ENCODE measurements around the gene PHPT1. TPM values are rescaled to one million over a fixed set of nuclear protein-coding genes. Genes with fewer than 3 reads are reported as not detected.
"Not testable (repeated sequence)": the region's sequence is repeated elsewhere in the genome, so short reads cannot be mapped to it uniquely, and the experiment has no call there.

The PHPT1 gene
- total RNA-seq, 1 donor: 36.9 TPM

DNA sequence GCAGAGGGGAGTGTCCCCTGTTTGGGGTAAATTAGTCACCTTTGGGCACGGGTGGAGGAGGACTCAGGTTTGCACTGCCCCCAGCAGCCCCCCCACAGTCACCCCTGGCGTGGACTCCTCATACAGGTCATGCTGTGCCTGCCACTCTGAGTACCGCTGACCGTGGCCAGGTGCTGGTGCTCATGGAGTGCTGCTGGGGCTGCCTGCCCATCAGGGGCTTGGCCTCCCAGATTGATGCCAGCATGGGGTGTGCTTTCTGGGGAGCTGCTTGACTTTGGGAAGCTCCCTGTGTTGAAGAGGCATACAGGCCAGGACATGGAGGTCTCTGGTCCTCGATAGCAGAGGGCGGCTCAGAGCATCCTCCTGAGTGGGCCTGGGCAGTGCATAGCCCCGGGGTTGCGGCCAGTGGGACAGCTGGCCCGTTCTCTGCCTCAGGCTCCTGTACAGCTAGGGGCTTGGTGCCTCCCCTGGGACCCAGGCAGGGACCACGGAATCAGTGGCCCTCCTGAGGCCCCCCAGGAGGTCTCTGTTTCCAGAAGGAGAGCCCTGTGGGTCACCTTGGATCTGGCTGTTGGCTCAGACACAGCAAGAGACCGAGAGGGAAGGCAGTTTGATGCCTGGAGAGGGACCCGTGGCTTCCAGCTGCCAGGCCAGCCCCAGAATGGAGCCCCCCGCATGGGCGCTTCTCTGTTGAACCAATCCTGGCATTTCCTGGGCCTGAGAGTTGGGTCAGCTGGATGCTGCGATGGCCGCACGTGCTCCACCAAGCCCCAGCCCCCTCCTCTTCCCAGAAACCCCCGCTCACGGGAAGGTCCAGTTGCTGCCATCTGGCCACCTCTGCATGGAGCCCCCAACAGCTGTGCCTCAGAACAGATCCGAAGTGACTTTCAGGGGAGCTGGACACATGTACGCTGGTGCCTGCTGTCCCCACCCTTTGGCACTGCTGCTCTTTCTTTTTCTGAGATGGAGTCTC is 13.0 kb upstream of the PHPT1 start:
- no peak for DNase-seq (ENCODE audit: low read depth in 2 of 3, low spot score in 2 of 3)

DNA sequence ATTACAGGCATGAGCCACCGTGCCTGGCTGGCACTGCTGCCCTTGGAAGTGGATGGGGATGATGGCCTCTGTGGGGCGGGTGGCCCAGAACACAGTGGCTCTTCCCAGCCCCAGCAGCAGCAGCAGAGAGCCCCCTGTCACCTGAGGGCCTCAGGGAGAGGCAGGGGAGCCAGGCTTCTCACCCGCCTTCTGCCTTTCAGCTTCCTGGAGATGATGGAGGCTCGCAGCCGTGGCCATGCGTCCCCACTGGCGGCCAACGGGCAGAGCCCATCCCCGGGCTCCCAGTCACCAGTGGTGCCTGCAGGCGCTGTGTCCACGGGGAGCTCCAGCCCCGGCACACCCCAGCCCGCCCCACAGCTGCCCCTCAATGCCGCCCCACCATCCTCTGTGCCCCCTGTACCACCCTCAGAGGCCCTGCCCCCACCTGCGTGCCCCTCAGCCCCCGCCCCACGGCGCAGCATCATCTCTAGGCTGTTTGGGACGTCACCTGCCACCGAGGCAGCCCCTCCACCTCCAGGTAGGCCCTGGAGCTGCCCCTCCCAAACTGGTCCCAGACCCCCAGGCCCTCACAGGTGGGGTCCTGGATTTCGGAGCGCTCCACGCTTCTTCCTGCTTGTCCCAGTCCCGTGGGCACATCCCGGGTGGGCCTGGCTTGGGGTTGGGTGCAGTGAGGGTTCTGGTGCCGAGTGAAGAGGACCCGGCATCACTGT is 11.9 kb upstream of the PHPT1 start:
- DNase-seq (ENCODE audit: low read depth in 2 of 3, low spot score in 2 of 3): no peak

DNA sequence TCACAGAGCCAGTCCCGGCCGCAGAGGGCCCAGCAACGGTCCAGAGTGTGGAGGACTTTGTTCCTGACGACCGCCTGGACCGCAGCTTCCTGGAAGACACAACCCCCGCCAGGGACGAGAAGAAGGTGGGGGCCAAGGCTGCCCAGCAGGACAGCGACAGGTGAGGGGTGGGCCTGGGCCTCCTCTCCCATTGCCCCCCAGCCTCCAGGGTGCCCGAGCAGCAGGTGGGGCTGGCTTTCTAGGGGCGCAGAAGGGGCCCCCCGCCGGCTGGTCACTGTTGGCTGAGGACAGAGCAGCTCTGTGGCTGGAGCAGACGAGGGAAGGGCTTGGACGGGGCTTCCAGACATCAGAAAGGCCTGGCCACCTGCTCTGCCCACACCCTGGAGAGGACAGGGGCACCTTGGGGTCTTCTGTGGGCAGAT is 11.3 kb upstream of the PHPT1 start:
- DNase-seq (ENCODE audit: low read depth in 2 of 3, low spot score in 2 of 3): not testable (repeated sequence)

DNA sequence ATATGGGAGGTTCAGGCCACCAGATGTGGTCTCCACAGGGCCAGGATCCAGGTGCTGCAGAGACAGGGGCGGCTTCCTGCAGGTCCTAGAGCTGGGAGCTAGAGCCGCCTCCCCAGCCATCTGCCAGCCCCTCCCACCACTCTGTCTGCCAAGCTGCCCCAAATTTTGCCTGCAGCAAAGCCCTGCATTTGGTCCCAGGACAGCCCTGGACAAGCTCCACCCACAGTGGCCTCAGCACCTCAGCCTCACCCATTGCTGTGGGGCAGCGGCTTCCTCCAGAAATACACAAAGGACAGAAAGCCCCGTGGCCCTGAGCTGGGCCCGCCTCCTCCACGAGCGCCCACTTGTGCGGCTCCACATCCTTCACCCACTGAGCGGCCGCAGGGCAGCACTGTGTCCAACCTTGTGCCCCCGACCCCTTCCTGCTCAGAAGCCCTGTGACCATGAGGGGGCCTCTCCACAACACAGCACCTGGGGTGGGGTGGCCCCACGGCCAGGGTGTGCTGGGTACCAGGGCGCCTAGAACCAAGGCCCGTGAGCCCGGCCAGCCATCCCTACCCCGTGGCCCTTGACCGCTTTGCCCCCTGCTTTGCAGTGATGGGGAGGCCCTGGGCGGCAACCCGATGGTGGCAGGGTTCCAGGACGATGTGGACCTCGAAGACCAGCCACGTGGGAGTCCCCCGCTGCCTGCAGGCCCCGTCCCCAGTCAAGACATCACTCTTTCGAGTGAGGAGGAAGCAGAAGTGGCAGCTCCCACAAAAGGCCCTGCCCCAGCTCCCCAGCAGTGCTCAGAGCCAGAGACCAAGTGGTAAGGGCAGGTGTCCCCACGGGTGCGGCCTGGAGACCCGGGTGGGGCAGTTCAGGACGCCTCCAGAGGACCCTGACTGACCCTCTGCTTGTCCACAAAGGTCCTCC is 10.6 kb upstream of the PHPT1 start:
- DNase-seq (ENCODE audit: low read depth in 2 of 3, low spot score in 2 of 3): no peak

DNA sequence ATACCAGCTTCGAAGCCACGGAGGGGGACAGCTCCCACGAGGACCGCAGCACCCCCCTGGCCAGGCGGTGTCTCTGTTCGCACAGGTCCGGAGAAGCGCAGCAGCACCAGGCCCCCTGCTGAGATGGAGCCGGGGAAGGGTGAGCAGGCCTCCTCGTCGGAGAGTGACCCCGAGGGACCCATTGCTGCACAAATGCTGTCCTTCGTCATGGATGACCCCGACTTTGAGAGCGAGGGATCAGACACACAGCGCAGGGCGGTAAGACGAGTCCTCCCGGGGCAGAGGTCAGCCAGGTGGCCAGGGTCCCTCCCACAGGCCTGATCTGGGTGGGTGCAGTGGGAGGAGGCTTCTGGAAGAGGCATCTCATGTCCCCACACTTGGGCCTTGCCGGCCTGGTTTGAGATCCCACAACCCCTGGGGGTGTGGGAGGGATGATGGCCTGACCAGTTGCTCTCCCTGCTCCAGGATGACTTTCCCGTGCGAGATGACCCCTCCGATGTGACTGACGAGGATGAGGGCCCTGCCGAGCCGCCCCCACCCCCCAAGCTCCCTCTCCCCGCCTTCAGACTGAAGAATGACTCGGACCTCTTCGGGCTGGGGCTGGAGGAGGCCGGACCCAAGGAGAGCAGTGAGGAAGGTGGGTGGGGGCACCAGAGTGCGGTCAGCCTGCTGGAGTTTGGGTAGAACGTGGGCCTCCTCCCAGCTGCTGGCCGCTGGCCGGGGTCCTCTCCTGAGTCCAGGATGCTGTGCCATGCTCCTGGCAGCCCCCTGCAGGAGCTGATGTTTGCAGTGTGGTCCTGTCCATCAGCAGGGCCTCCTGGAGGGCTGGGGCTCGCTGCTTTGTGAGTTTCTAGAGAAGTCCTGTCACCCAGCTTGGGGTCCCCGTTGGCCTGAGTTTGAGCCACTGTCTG is 9.7 kb upstream of the PHPT1 start:
- DNase-seq (ENCODE audit: low read depth in 2 of 3, low spot score in 2 of 3): no peak

DNA sequence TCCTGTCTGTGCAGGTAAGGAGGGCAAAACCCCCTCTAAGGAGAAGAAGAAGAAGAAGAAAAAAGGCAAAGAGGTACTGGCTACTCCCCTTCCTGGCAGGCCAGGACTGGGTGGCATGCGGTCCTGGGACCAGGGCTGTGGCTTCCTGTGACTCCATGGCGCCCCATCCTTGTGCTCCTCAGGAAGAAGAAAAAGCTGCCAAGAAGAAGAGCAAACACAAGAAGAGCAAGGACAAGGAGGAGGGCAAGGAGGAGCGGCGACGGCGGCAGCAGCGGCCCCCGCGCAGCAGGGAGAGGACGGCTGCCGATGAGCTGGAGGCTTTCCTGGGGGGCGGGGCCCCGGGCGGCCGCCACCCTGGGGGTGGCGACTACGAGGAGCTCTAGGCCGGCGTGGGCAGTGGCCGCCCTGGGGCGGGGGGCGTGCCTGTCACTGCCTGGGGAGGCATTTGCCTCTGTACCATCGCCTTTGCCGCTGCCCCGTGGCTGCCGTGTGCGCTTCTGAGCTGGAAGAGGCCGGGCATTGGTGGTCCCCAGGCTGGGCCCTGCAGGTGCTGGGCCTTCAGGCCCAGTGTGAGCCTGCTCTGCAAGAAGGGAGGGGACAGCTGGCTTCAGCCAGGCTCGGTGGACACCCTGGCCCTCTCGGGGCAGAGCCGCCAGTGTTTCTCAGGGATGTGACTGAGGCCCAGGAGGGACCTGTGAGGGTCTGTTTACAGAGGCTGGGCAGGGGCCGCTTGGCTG is 8.9 kb upstream of the PHPT1 start:
- DNase-seq (ENCODE audit: low read depth in 2 of 3, low spot score in 2 of 3): no peak

DNA sequence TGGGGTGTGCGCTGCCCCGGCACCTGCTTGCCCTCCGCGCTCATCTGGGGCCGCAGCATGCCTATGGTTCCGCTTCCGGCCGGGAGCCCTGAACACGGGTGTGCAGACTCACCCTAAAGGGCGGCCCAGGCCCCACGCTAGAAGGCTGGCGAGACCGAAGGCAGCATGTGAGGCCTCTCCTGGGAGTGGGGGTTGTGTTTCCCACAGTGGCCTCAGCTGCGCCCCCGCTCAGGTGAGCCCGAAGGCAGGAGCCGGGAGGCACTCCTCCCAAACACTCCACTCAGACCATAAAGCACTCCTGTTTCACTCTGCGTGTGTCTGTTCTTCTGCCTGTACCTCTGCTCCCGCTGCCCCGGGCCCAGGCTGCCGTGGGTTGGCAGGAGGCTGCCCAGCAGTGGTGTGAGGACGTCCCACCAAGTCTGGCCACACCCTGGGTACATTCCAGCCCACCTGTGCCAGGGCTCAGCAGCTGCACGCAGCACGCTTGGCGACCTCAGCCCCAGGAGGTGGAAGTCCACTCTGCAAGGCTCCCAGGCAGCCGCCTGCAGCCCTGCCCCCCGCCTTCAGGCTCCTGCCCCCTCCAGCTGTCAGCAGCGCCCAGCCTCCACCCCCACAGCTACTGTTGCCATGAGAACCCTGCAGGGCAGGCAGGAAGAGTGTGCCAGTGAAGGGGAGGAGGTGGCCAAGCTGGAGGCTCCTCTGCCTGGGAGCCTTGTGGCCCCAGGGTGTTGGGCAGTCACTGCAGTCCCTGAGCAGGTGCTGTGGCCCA is 8.1 kb upstream of the PHPT1 start:
- DNase-seq (ENCODE audit: low read depth in 2 of 3, low spot score in 2 of 3): no peak

DNA sequence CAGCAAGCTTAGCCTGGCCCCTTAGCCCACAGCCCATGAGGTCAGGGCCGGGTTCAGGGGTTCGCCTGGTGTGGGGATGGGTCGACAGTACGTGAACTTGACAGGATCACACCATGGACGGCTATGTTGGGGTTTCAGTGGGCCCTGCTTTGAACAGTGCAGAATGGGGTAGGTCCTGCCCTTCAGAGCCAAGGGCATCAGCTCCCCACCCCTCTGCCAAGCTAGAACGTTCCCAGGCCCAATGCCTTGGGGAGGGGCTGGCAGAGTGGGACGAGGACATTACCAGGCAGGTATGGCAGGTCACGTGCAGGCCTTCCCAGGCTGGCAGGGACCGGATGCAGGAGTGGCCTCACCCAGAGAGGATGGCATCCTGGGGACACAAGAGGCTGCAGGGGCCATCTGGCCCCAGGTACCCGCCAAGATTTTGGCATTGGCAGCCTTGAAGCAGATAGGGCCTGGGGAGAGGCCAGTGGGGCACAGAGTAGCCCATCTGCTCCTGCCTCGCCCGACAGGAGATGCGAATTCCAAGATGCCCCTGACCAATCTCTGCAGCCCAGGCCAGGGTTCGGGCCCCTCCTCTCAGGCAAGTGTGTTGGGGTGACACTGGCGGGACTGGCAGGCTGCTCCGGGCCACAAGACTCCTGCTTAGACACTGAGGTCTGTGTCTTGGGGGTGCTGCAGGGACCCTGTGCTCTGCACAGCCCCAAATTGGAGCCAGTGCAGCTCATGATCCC is 7.4 kb upstream of the PHPT1 start:
- DNase-seq (ENCODE audit: low read depth in 2 of 3, low spot score in 2 of 3): not testable (repeated sequence)

DNA sequence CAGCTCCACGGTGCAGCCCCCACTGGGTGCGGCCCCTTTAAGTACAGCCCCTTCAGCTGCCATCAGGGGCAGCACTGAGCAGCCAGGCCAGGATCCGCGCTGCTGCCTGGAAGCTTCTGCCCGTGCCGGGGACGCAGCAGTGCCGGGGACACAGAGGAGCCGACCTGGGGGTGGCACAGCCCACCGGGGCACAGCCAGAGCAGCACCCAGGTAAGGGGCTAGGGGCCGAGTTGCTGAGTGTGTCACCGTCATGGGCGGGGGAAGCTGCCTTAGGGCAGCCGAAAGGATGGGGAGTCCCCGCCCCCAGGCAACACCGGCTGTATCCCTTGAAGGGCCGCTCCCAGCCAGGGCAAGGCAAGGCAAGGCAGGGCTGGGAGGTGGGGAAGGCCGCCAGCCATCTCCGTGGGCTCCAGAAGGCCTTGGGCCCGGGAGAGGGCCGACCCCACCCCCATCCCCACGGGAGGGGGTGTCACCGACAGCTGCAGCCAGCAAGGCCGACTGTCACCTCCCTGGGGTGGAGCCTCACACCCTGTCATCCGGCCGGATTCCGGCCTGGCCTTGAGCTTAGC is 6.7 kb upstream of the PHPT1 start, which contains the start of gene AJM1:
Gene AJM1 (plus strand): TSS at position 99 of the 569 bp plus-strand sequence. CDS start 1,937 bp downstream, outside the sequence.
- DNase-seq (ENCODE audit: low read depth in 2 of 3, low spot score in 2 of 3): peak; percentile 63 to 87 (median 71)

DNA sequence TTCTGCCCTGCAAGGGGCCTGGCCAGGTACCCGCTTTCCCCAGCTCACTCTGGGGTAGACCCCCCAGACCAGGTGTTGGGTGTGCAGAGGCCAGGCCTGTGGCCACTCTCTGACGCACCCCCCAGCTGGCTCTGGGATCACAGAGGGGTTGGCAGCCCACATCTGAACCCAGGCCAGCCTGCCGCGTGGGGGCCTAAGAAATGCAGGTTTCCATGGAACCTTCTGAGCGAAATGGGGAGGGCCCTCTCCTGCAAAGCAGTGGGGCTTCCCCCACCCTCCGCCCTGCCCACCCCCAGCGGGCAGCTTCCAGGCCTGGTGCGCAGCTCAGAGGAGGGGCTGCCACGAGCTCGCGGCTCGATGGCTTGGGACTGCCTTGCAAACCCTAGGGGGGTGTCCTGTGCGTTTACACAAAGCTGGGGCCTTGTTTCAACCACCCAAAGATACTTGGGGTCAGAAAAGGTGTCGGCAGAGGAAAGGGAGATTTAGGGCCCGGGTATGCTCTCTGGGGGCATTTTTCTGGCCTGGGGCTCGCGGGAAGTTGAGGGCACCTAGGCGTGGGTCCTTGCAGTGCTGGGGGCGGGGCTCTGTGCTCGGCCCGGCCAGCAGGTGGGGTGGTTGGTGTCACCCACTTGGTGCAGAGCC is 5.9 kb upstream of the PHPT1 start:
- not testable (repeated sequence) for DNase-seq (ENCODE audit: low read depth in 2 of 3, low spot score in 2 of 3)

DNA sequence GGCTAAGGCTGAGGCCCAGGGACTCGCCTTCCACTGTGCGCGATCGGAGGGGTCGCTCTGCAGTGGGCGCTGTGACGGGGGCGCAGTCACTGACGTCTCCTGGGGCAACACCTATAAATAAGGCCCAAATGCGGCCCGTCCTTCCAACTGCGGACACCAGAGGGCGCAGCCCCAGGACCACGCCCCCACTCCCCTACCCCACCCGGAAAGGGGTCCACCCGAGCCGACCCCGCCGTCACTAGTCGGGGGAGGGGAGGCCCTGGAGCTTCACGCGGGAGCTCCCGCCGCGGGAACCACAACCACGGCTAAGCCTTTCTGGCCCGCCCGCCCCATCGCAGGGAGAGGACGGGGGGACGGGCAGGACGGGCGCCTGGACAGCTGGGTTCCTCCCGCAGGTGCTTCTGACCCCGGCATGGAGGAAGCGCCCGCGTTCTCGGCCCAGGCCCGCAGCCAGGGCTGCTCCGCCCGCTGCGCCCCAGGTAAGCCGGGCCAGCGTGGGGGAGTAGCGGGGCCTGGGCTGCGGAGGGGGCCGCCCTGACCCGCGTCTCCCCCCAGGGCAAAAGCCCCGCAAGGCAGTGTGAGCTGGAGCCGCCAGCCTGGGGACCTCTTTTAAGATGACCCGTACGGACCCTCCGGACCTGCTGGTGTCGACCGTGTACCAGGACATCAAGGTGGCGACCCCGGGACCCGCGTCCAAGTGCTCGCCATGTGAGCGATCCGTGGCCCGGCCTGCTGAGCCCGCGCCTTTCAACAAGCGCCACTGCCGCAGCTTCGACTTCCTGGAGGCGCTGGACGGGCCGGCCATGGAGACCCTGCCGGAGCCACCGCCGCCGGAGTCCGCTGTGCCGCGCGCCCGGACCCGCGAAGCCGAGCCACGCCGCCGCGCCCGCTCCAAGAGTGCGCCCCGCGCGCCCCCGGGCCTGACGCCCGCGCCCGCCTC is 5.1 kb upstream of the PHPT1 start:
- DNase-seq (ENCODE audit: low read depth in 2 of 3, low spot score in 2 of 3): peak in 1 of 3 donors; percentile 60

DNA sequence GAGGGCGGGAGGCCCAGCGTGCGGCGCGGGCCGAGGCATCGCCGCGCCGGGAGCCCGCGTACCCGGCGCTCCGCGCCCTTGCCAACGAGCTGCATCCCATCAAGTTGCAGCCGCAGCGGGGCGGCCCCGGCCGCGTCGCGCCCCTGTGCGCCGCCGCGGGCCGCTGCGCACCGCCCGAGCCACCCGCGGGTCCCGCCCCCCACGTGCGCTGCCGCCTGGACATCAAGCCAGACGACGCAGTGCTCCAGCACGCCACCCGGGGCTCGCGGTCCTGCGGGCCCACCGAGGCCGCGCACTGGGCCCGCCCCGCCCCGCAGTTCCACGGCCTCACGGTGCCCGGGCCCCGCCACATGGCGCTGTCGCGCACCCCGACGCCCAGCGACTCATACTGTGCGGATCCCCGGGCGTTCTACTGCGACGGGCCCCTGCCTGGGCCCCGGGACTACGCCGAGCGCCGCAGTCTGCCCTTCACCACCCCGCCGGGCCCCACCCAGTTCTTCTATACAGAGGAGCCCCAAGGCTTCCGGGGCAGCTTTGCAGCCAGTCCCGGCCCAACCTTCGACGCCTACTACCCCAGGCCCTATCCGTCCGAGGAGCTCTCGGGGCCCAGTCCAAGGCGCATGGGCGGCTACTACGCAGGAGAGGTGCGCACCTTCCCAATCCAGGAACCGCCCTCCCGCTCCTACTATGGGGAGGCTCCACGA is 4.3 kb upstream of the PHPT1 start:
- DNase-seq (ENCODE audit: low read depth in 2 of 3, low spot score in 2 of 3): no peak

DNA sequence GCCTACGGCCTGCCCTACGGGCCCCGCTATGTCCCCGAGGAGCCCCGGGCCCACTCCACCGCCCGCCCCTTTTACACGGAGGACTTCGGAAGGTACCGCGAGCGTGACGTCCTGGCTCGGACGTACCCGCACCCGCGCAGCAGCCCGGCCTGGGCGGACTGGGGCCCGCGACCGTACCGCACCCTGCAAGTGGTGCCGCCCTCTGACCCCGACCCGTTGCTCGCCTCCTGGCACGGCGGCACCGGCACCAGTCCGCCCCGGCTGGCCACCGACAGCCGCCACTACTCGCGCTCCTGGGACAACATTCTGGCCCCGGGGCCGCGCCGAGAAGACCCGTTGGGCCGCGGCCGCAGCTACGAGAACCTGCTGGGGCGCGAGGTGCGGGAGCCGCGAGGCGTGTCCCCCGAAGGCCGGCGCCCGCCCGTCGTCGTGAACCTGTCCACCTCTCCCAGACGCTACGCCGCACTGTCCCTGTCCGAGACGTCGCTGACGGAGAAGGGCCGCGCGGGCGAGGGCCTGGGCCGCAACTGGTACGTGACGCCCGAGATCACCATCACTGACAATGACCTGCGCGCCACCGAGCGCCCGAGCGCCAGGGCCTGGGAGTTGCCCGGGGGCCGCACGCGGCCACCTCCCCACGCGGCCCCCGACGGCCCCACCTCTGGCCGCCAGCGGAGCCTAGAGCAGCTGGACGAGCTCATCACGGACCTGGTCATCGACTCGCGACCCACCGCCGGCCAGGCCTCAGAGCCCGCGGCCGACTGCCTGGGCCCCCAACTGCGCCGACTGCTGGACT is 3.5 kb upstream of the PHPT1 start:
- no peak for DNase-seq (ENCODE audit: low read depth in 2 of 3, low spot score in 2 of 3)

All from hematopoietic multipotent progenitor cell (in vitro differentiated cells).